Measurements from ENCODE around the gene AGPAT2.
"Not testable (repeated sequence)": the region's sequence is repeated elsewhere in the genome, so short reads cannot be mapped to it uniquely, and the experiment has no call there.

GRCh38 chr9:136704741-136705140 is 17.5 kb upstream of the AGPAT2 start:
- not testable (repeated sequence) for TF ChIP-seq CTCF (IDR thresholded peaks at IDR 0.05; ENCODE audit: insufficient read depth, low read depth, low read length); EZH2 (IDR thresholded peaks at IDR 0.05; ENCODE audit: insufficient read depth, low read length)
